Thymus (tissue), 11 donors: ENCODE data around the gene ZFP57. TPM values are rescaled to one million over a fixed set of nuclear protein-coding genes. Genes with fewer than 3 reads are reported as not detected.

Experiments used
- DNase-seq, 9 donors: peaks; one replicate each; pipeline ENCODE4 v3.0.0-alpha.2; 2013; ENCODE audit warnings: low spot score in 9 of 9, low read depth in 6 of 9, missing footprints in 1 of 9
- H3K27ac ChIP-seq, 2 donors: one replicate each; pipeline ENCODE4 v1.5.1; 2013; ENCODE audit warnings: control low read depth in 1 of 2, low read depth in 1 of 2, low read length in 1 of 2, mild to moderate bottlenecking in 1 of 2, moderate library complexity in 1 of 2
- H3K27me3 ChIP-seq, 2 donors: one replicate each; pipeline ENCODE4 v1.5.1; 2013; ENCODE audit warnings: low read length in 1 of 2; ENCODE audit not compliant: control insufficient read depth in 2 of 2, insufficient read depth in 1 of 2
- H3K36me3 ChIP-seq, 2 donors: one replicate each; pipeline ENCODE4 v1.5.1; 2013; ENCODE audit warnings: low read length in 1 of 2, mild to moderate bottlenecking in 1 of 2, moderate library complexity in 1 of 2; ENCODE audit not compliant: control insufficient read depth in 2 of 2, insufficient read depth in 2 of 2
- H3K4me1 ChIP-seq, 2 donors: one replicate each; pipeline ENCODE4 v1.5.1; 2013; ENCODE audit warnings: low read length in 2 of 2; ENCODE audit not compliant: control insufficient read depth in 2 of 2, insufficient read depth in 2 of 2
- H3K4me3 ChIP-seq, 2 donors: one replicate each; pipeline ENCODE4 v1.5.1; 2013; ENCODE audit warnings: low read length in 2 of 2, control low read depth in 1 of 2, mild to moderate bottlenecking in 1 of 2
- H3K9me3 ChIP-seq, 2 donors: one replicate each; pipeline ENCODE4 v1.5.1; 2013; ENCODE audit warnings: low read length in 1 of 2, mild to moderate bottlenecking in 1 of 2; ENCODE audit not compliant: control insufficient read depth in 2 of 2, insufficient read depth in 1 of 2
- WGBS: extraction: QIAGEN DNeasy Blood & Tissue Kit; methylation state at CpG from one replicate; pipeline ENCODE4 v1.1.7; 2013; 5-methylcytosine and 5-hydroxymethylcytosine counted together
- polyA plus RNA-seq: library from polyadenylated mRNA; stranded (reverse); fragments of 200-250 nt; gene quantifications from one replicate; pipeline ENCODE4 v1.2.3, GENCODE V29; 2013
- total RNA-seq: library from RNA; stranded (reverse); fragments of 120-200 nt; gene quantifications from one replicate; pipeline ENCODE4 v1.2.4, GENCODE V29; 2013
- donor health status: healthy.

Gene ZFP57
- total and polyA plus RNA-seq, 2 donors: 0.05 to 0.09 TPM

- WGBS: 89% methylated on average over 10 of the region's 10 CpGs
- no peak for DNase-seq
- Histone ChIP-seq H3K27ac (no peak overlapping the region), H3K4me1 (peaks cover 0 to 7% of the 10 kb centered on the region in 2 donors), H3K36me3 (no peaks in the 10 kb centered on the region), H3K9me3 (no peaks in the 10 kb centered on the region), H3K27me3 (peaks cover 0 to 10% of the 10 kb centered on the region in 2 donors), H3K4me3 (no peak overlapping the region)
These were observed 28.8 kb downstream of the ZFP57 start for GRCh38 chr6:29652198-29652584.

- Histone ChIP-seq H3K27me3 (peaks cover 0 to 4% of the 10 kb centered on the region in 2 donors), H3K4me3 (no peak overlapping the region), H3K36me3 (no peaks in the 10 kb centered on the region), H3K27ac (no peak overlapping the region), H3K4me1 (peaks cover 0 to 7% of the 10 kb centered on the region in 2 donors), H3K9me3 (no peaks in the 10 kb centered on the region)
- WGBS: 78% methylated on average over 8 of the region's 8 CpGs
- DNase-seq: peak in 1 of 9 donors; percentile 49
These were observed 29.3 kb downstream of the ZFP57 start for GRCh38 chr6:29651413-29652197.

GRCh38 chr6:29649701-29650673, 31.0 kb downstream of the ZFP57 start:
- Histone ChIP-seq H3K36me3 (no peaks in the 10 kb centered on the region), H3K4me3 (peak overlapping the region; percentile 45 to 73), H3K4me1 (peaks cover 0 to 7% of the 10 kb centered on the region in 2 donors), H3K27ac (peak overlapping the region; percentile 80 to 98), H3K9me3 (no peaks in the 10 kb centered on the region), H3K27me3 (no peaks in the 10 kb centered on the region)
- 5% methylated on average over 33 of the region's 33 CpGs for WGBS
- DNase-seq: peak; percentile 86 to 98 (median 95)

- DNase-seq: no peak
- Histone ChIP-seq H3K36me3 (no peaks in the 10 kb centered on the region), H3K4me1 (peaks cover 0 to 7% of the 10 kb centered on the region in 2 donors), H3K27me3 (no peaks in the 10 kb centered on the region), H3K27ac (no peak overlapping the region), H3K9me3 (no peaks in the 10 kb centered on the region), H3K4me3 (no peak overlapping the region)
- WGBS: 97% methylated on average over 23 of the region's 23 CpGs
These were observed 32.9 kb downstream of the ZFP57 start for GRCh38 chr6:29647927-29648642.

GRCh38 chr6:29641430-29642148, 39.4 kb downstream of the ZFP57 start:
- Histone ChIP-seq H3K27me3 (peaks cover 0 to 2% of the 10 kb centered on the region in 2 donors), H3K4me3 (no peak overlapping the region), H3K27ac (no peak overlapping the region), H3K9me3 (no peaks in the 10 kb centered on the region), H3K36me3 (no peaks in the 10 kb centered on the region), H3K4me1 (no peaks in the 10 kb centered on the region)
- 53% methylated on average over 3 of the region's 3 CpGs for WGBS
- DNase-seq: peak in 1 of 9 donors; percentile 21

- no peaks in the 10 kb centered on the region for H3K36me3 ChIP-seq
- no peaks in the 10 kb centered on the region for H3K9me3 ChIP-seq
- peaks cover 3 to 32% of the 10 kb centered on the region in 2 donors for H3K27me3 ChIP-seq
- WGBS: 97% methylated on average over 9 of the region's 9 CpGs
- no peak overlapping the region for H3K4me3 ChIP-seq
- H3K27ac ChIP-seq: no peak overlapping the region
- no peak for DNase-seq
- peaks cover under 1 to 2% of the 10 kb centered on the region in 2 donors for H3K4me1 ChIP-seq
These were observed 43.7 kb downstream of the ZFP57 start for GRCh38 chr6:29637247-29637646.

GRCh38 chr6:29633534-29633905, 47.4 kb downstream of the ZFP57 start:
- H3K27me3 ChIP-seq: peaks cover 18 to 69% of the 10 kb centered on the region in 2 donors
- H3K4me3 ChIP-seq: peak overlapping the region in 1 of 2 donors; percentile 81
- DNase-seq: no peak
- no peaks in the 10 kb centered on the region for H3K9me3 ChIP-seq
- H3K36me3 ChIP-seq: no peaks in the 10 kb centered on the region
- H3K27ac ChIP-seq: no peak overlapping the region
- WGBS: 35% methylated on average over 9 of the region's 9 CpGs
- H3K4me1 ChIP-seq: peaks cover 6 to 12% of the 10 kb centered on the region in 2 donors

GRCh38 chr6:29632789-29633533, 48.0 kb downstream of the ZFP57 start, which contains the start of gene GABBR1:
TSS of gene GABBR1 (minus strand) at chr6:29633183. CDS start at chr6:29632385, 798 bp downstream.
- no peaks in the 10 kb centered on the region for H3K9me3 ChIP-seq
- under 1% methylated on average over 56 of the region's 57 CpGs for WGBS
- DNase-seq: peak in 4 of 9 donors; percentile 39 to 64 (median 40)
- peak within 1 kb of the TSS; percentile 43 to 81 for H3K4me3 ChIP-seq
- H3K4me1 ChIP-seq: peaks cover 6 to 16% of the 10 kb centered on the region in 2 donors
- peaks cover 20 to 75% of the 10 kb centered on the region in 2 donors for H3K27me3 ChIP-seq
- H3K27ac ChIP-seq: peak within 1 kb of the TSS in 1 of 2 donors; percentile 25
- no peaks in the 10 kb centered on the region for H3K36me3 ChIP-seq
